ENCODE results near the gene MBOAT1. TPM values are rescaled to one million over a fixed set of nuclear protein-coding genes. Genes with fewer than 3 reads are reported as not detected.
A peak's percentile ranks its signal among the peaks of the same experiment; 100 is the strongest.

MBOAT1 gene
- total RNA-seq, 1 donor from 2014 or later: 9.6 TPM

GRCh38 chr6:20208687-20209378, 3.4 kb downstream of the MBOAT1 start:
- Histone ChIP-seq H3K9me3 (no peaks in the 10 kb centered on the region), H3K4me1 (peaks cover 76% of the 10 kb centered on the region), H3K4me3 (no peak overlapping the region), H3K27me3 (no peaks in the 10 kb centered on the region), H3K36me3 (no peaks in the 10 kb centered on the region), H3K27ac (no peak overlapping the region)
- DNase-seq (ENCODE audit: extremely low spot score in 2 of 2): no peak
- intact Hi-C loops (cut with DNase I): no loop called here
- no peak for TF ChIP-seq POLR2AphosphoS5 (IDR thresholded peaks at IDR 0.05; ENCODE audit: insufficient read depth in 1 of 2, low read depth in 1 of 2)
- no peak for TF ChIP-seq POLR2A (IDR thresholded peaks at IDR 0.05)
- no peak for TF ChIP-seq CTCF (IDR thresholded peaks at IDR 0.05)

GRCh38 chr6:20207088-20207418, 5.2 kb downstream of the MBOAT1 start:
- TF ChIP-seq POLR2AphosphoS5 (IDR thresholded peaks at IDR 0.05; ENCODE audit: insufficient read depth in 1 of 2, low read depth in 1 of 2) (no peak), CTCF (IDR thresholded peaks at IDR 0.05) (no peak), POLR2A (IDR thresholded peaks at IDR 0.05) (no peak)
- no peak overlapping the region for H3K27ac ChIP-seq
- peaks cover 83% of the 10 kb centered on the region for H3K4me1 ChIP-seq
- H3K36me3 ChIP-seq: no peaks in the 10 kb centered on the region
- DNase-seq (ENCODE audit: extremely low spot score in 2 of 2): no peak
- intact Hi-C loops (cut with DNase I): no loop called here
- no peaks in the 10 kb centered on the region for H3K27me3 ChIP-seq
- no peak overlapping the region for H3K4me3 ChIP-seq
- H3K9me3 ChIP-seq: no peaks in the 10 kb centered on the region

- Histone ChIP-seq H3K4me1 (peaks cover 88% of the 10 kb centered on the region), H3K27ac (peak overlapping the region; percentile 24), H3K9me3 (no peaks in the 10 kb centered on the region), H3K27me3 (no peaks in the 10 kb centered on the region), H3K36me3 (no peaks in the 10 kb centered on the region), H3K4me3 (peak overlapping the region in 1 of 2 donors; percentile 18)
- intact Hi-C loops (cut with DNase I): no loop called here
- peak in 1 of 2 donors; percentile 15 for TF ChIP-seq POLR2AphosphoS5 (IDR thresholded peaks at IDR 0.05; ENCODE audit: insufficient read depth in 1 of 2, low read depth in 1 of 2)
- no peak for TF ChIP-seq CTCF (IDR thresholded peaks at IDR 0.05)
- no peak for TF ChIP-seq POLR2A (IDR thresholded peaks at IDR 0.05)
- DNase-seq (ENCODE audit: extremely low spot score in 2 of 2): no peak
Measured at GRCh38 chr6:20205722-20206161, 6.5 kb downstream of the MBOAT1 start.

GRCh38 chr6:20204512-20204894, 7.8 kb downstream of the MBOAT1 start:
- H3K27ac ChIP-seq: peak overlapping the region; percentile 54
- DNase-seq (ENCODE audit: extremely low spot score in 2 of 2): no peak

More at GRCh38 chr6:20204512-20204894, 7.8 kb downstream of the MBOAT1 start:
- no peaks in the 10 kb centered on the region for H3K9me3 ChIP-seq
- peaks cover 79% of the 10 kb centered on the region for H3K4me1 ChIP-seq
- no peaks in the 10 kb centered on the region for H3K36me3 ChIP-seq
- intact Hi-C loops (cut with DNase I): no loop called here
- H3K4me3 ChIP-seq: no peak overlapping the region
- no peak for TF ChIP-seq POLR2AphosphoS5 (IDR thresholded peaks at IDR 0.05; ENCODE audit: insufficient read depth in 1 of 2, low read depth in 1 of 2)
- TF ChIP-seq POLR2A (IDR thresholded peaks at IDR 0.05): no peak
- no peak for TF ChIP-seq CTCF (IDR thresholded peaks at IDR 0.05)
- H3K27me3 ChIP-seq: no peaks in the 10 kb centered on the region
